ENCODE results near the gene TPP2.

The TPP2 gene

DNA sequence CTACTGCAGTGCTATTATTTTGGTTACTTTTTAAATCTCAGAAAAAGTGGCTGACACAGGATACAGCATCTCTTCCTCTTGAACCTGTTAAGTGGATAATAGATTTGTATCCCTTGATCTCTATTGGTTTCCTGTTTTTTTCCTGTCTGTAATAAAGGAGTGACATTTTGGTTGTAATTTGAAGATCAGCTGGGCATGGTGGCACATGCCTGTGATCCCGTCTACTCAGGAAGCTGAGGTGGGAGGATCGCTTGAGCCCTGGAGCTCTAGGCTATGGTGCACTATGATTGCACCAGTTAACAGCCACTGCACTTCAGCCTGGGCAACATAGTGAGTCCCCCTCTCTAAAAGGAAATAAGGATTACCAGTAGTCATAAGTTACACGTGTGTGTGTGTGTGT is 51.3 kb downstream of the TPP2 start:
- DNase-seq (ENCODE audit: low read depth), result no peak
- no peak overlapping the region for H3K4me3 ChIP-seq (ENCODE audit: low read depth, low read length)

DNA sequence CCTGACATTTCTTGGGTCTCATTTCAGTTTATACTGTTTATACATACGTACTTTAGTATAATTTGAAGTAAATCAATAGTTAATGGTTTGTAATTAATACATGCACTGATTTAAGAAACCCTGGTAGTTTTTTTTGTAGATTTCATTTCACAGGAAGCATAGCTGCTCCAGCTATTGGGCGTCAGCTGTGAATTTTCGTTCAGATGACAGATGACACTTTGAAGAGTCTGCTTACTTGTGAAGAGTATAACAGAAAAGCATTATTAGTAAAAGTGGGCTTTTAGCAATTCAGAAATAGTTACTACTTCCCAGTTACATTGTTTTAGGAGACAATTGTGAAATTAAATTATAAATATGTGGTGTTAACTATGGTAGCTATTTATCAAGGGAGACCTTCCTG is 53.7 kb downstream of the TPP2 start:
- DNase-seq (ENCODE audit: low read depth), result no peak
- H3K4me3 ChIP-seq (ENCODE audit: low read depth, low read length), result no peak overlapping the region

DNA sequence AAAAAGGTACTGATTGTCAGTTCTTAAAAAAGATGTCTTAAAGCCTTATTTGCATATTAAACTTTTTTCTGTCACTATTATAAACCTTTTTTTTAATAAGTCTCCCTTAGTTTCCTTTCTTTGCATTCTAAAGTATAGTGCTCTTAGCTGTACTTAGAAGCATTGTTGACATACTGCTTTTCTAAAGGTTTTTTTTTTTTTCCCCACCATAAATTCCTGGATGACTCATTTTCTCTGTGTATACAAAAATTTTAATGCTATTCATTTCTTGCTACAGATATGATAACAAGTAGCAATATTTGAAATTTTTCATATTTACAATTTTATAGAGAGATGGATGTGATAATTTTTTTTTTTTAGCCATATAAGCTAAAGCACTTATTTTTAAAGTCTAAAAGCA is 54.6 kb downstream of the TPP2 start:
- no peak for DNase-seq (ENCODE audit: low read depth)
- H3K4me3 ChIP-seq (ENCODE audit: low read depth, low read length), result no peak overlapping the region

DNA sequence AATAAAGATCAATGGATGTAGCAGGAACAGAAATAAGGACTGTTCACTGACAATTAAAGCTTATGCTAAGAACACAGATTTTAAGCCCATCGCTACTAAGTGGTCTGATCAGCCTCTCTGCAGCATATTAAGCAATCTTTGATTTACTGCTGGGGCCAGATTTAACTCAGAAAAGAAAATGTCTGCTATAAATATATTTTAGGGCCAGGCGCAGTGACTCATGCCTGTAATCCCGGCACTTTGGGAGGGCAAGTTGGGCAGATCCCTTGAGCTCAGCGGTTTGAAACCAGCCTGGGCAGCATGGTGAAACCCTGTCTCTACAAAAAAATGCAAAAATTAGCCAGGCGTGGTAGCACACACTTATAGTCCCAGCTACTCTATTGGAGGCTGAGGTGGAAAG is 55.1 kb downstream of the TPP2 start:
- no peak overlapping the region for H3K4me3 ChIP-seq (ENCODE audit: low read depth, low read length)
- DNase-seq (ENCODE audit: low read depth), result peak; percentile 38

DNA sequence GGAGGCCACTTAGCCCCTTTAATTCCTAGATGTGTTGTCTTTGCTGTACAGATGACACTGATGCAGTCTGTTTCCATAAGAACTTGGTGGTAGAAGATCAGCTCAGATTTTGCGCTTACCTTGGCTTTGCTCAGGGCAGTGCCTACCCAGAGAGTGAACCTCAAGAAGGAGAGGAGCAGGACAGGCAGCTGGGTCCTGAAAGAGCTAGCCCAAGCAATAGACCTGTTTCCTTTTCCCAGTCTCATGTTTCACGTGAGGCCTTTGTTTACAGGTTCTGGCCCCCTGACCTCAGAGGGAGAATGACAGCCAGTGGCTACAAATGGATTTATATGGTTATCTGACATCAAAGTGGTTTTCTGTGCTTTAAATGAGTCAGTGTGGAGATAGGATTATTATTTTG is 58.0 kb downstream of the TPP2 start:
- no peak for DNase-seq (ENCODE audit: low read depth)
- H3K4me3 ChIP-seq (ENCODE audit: low read depth, low read length), result no peak overlapping the region

DNA sequence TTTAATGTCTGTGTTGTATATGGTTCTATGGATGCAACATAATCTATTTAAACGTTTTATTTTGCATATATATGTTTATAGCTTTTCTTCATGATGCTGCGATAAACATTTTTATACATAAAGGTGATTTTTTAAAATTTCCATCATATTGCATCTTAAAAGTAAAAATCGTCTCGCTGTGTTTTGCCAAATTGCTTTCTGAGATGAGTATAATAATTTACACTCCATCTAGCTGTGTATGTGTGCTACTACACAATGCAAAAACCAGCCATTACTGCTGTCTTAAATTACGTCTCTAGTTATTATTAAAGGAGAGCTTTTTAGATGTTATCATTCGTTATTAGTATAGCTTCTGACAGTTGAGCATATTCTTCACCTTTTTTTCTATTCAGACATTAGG is 60.8 kb downstream of the TPP2 start:
- H3K4me3 ChIP-seq (ENCODE audit: low read depth, low read length), result no peak overlapping the region
- no peak for DNase-seq (ENCODE audit: low read depth)

DNA sequence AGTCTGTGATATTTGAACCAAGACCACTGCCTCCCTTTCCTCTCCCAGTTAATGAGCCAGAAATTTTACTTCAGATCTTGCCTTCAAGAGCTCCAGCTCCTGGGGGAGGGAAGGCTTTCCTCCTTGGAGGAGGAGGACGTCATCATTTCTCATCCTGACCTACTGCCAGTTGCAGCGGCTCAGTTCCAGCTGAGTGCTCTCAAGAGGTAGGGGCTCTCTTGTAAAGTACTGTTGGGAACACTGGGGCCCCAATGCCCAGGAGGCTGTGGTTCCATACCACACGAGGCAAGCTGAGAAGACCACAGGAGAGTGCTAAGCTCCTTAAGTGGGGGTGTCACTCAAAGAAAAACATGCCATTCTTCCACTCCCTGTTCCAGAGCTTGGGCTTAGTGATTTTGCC is 61.9 kb downstream of the TPP2 start:
- DNase-seq (ENCODE audit: low read depth), result peak; percentile 13

DNA sequence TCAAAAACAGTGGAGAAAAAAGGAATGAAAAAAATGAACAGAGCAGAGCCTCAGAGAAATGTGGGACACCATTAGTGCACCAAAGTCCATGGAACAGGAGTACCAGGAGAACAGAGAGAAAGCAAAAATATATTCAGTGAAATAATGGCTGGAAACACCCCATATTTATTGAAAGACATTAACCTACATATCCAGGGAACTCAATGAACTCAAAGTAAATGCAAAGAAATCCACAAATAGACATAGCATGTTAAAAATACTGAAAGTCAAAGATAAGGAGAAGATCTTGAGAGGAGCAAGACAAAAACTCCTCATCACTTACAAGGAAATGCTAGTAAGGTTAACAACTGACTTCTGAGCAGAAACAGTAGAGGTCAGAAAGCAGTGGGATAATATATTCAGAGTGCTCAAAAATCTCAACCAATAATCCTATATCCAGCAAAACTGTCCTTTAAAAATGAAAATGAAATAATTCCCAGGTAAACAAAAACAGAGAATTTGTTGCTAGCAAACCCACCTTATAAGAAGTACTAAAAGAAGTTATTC is 62.5 kb downstream of the TPP2 start:
- no peak for DNase-seq (ENCODE audit: low read depth)

More for the DNA sequence above, 61.9 kb downstream of the TPP2 start:
- no peak overlapping the region for H3K4me3 ChIP-seq (ENCODE audit: low read depth, low read length)

DNA sequence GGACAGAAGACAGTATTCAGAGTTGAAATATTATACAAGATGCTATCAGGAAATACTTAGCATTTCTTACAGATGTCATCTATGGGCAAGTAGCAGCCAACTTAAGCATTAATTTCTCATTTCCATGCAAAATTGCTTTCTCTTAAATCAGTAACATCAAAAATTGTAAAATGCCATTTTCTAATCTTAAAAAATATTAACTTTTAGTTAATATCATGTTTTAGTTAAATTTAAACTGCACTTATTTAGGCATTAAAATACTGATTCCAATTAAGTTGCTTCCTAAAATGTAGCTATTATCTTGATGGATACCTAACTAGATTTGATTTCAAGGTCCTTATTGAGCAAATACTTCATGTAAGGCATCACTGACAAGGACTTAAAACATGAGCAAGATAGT is 70.2 kb downstream of the TPP2 start:
- no peak overlapping the region for H3K4me3 ChIP-seq (ENCODE audit: low read depth, low read length)
- no peak for DNase-seq (ENCODE audit: low read depth)

More for the DNA sequence above, 62.5 kb downstream of the TPP2 start:
- no peak overlapping the region for H3K4me3 ChIP-seq (ENCODE audit: low read depth, low read length)

DNA sequence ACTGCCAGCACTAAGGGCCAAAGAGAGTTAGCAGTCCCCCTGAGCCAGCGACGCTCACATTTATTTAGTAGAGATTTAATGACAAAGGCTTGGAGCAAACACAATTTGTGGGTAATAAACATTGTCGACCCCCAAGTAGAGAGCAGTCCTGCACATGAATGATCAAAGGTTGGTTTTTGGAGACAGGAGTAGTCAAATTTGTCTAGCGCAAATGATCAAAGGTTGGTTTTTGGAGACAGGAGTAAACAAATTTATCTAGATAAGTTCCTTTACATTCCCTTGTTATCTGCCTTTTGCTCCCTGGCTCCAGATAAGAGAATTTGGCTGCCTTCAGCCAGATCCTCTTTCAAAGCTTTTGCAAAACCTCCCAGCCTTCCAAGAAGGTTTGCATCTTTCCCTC is 71.1 kb downstream of the TPP2 start:
- no peak overlapping the region for H3K4me3 ChIP-seq (ENCODE audit: low read depth, low read length)
- no peak for DNase-seq (ENCODE audit: low read depth)

DNA sequence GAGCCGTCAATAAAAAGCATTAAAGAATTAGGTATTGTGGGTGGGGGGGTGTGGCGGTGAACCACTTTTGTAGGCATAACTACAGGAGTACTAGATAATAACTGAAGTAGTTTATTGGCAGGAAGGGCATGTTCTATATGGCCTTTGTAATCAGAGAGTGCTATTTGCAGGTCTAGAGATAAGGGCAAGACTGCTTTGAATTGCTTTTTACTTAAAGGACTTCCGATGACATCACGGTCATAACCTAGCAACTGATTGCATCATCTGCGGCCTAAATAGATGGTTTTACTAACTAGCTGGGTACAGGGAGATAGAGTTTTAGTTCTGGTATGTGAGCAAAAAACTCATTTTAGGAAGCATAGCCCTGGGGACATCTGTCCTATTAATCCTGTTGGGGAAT is 73.3 kb downstream of the TPP2 start:
- no peak overlapping the region for H3K4me3 ChIP-seq (ENCODE audit: low read depth, low read length)
- DNase-seq (ENCODE audit: low read depth), result no peak

DNA sequence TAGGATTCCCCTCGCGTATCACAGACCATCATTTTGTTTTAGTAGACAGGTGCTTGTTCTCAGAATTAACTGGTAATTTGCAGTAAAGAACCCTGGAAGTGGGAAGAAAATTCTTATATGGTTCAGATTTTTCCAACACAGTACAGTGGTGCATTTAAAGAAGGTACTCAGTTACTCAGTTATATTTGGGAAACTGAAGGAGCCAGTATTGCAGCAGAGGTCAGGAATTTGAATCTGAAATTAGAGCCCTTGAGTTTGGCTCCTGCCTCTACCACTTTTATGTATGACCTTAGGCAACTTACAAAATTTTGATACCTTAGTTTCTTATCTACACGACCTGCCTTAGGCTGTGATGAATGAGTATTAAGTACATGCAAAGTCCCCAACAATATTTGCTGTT is 78.3 kb downstream of the TPP2 start:
- no peak for DNase-seq (ENCODE audit: low read depth)
- no peak overlapping the region for H3K4me3 ChIP-seq (ENCODE audit: low read depth, low read length)

DNA sequence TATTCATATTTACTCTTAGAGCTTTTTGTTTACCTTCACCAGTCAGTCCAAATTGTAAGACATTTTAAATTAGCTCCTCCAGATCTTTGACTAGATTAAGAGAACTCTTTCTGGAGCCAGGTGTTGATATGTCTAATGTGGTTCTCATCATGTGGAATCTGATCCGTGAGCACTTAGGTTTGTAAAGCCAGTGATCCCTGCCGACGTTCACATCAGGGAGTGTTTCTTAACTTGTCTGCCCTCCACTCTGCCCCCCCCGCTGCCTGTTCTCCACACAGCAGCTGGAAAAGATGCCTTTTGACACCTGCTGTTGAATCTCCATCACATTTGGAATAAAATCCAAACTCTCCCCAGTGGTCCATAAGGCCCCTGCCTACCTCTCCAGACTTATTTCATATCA is 80.3 kb downstream of the TPP2 start:
- DNase-seq (ENCODE audit: low read depth), result no peak
- H3K4me3 ChIP-seq (ENCODE audit: low read depth, low read length), result no peak overlapping the region

DNA sequence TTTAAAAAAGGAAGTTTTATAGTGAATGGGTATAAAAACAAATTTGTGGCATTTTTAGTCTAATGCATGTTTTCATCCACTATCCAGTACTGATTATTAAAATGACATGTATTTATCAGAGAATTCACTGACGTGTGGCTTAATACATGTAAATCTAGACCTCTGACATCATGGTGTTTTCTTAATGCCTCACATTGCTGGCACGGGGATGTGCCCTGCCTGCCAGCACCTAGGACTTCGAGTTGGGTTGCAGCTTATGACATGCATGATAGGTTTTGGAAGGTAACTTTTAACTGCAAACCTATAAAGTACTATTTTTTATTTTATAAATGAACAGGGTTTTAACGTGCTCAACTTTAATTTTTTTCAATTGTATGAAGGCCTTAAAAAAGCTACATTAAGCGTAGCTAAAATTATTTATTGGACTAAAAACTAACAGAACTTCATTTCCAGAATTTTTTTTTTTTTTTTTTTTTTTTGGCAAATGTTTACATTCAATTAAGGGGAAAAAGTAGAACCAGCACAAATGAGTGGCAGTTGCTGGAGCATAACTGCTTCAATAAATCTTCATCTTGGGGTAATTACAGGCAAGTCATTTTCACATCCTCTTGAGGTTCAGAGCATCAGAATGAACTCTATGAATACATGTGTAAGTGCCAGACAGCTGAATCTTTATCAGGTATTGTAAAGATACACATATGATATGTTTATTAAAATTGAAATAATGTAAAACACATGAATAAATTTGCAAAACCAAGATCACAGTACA is 81.7 kb downstream of the TPP2 start:
- no peak overlapping the region for H3K4me3 ChIP-seq (ENCODE audit: low read depth, low read length)
- DNase-seq (ENCODE audit: low read depth), result no peak

DNA sequence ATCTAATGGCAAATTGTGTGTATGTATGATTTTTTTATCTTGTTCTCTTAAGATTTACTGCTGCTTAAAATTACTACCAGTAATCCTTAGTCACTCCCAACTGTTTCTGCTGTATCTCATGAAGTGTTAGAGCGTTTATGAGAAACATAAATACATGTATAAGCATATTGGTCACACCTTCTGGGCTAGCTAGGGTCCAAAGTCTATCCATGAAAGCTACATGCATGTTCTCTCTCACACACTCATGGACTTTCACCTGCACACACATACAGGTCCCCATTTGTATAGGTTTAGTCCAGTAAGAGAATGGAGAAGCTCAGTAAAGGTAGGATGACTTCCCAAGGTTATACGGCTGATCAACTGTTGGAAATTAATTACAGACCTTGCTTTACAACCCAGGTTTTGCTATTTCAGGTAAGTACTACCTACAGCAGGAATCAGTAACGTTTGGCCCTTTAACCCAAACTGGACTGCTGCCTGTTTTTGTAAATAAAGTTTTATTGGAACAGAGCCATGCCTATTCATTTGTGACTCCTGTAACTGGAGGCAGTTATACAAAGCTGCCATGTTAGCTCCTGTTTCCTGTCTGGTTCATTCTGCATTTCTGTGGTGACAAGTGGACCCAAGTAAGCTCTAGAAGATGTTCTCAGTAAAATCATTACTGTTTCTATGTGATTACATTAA is 82.8 kb downstream of the TPP2 start:
- no peak for DNase-seq (ENCODE audit: low read depth)
- H3K4me3 ChIP-seq (ENCODE audit: low read depth, low read length), result no peak overlapping the region

DNA sequence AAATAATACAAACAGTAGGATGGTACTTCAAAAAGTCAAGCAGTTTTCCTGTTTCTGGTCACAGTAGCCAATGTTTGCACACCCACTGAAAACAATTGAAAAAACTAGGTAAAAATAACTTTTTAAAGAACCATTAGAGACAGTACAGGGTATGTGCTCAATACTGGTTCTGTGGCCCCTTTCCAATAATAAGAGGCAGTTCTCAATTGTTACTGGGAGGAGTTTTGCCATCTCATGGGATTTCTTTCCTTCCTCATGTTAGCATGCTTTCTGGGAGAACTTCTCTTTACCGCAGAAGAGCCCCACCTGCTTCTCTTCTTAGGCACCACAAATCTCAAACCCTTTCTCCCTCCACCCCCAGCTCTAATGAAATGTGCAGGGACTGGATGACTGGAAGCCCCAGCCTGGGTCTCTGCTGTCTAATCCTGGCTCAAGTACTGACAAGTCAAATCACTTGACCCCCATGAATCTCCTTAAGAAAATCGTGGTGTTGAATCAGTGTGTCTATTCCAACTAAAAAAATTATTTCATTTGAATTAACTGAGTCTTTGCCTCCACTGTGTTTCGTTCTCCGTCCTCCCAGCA is 83.4 kb downstream of the TPP2 start:
- no peak for DNase-seq (ENCODE audit: low read depth)
- H3K4me3 ChIP-seq (ENCODE audit: low read depth, low read length), result no peak overlapping the region

DNA sequence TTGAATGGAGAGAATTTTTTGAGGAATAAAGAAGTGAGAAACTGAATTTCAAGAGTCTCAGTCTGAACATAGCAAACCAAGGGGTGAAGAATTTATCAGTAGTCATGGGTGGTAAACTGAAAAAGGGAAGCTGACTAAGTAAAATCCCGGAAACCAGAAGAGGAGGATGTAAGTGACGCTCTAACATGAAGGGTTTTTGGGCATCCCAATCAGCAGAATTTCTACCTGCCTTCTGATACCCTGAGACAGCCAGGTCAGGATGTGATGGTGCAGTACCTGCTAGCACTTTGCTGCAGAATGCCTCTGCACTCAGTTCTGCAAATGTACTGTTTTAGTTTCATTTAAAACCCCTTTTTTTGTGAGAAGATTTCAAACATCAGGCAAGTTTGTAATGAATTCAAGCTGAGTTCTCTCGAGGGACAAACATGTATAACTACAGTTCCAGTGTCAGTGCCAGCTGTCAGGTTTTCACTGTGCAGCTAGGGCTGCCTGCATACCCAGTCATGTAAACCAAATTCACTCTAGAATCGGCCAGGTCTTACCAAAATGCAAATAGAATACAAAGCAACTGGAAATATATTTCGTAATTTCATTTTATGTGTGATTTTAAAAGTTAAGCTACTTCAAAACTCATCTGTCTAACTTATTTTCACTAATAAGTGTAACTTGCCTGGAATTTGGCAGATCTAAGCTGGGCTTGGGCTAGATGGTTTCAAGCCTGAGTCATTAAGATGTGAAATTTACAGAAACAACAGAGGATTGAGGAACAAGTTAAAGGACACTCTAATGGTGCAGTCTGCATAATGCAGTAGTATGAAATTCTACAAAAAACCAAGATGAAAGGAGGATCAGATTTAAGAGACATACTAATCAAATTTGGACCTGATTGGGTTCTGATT is 84.3 kb downstream of the TPP2 start:
- no peak overlapping the region for H3K4me3 ChIP-seq (ENCODE audit: low read depth, low read length)
- no peak for DNase-seq (ENCODE audit: low read depth)

DNA sequence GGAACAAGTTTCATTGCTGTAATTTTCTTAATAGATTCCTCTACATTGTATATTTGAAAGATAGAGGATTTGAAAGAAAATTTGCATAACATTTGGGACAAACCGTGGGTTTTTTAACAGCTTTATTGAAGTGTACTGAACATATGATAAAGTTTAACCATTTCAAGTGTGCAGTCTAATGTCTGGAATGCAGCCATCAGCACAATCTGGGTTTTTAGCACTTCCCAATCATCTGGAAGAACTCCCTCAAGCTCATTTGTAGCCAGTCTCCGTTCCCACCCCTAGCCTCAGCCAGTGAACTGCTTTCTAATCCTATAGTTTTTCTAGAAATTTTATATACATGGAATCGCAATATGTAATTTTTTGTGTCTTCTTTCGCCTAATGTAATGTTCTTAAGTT is 85.4 kb downstream of the TPP2 start:
- no peak overlapping the region for H3K4me3 ChIP-seq (ENCODE audit: low read depth, low read length)
- no peak for DNase-seq (ENCODE audit: low read depth)

DNA sequence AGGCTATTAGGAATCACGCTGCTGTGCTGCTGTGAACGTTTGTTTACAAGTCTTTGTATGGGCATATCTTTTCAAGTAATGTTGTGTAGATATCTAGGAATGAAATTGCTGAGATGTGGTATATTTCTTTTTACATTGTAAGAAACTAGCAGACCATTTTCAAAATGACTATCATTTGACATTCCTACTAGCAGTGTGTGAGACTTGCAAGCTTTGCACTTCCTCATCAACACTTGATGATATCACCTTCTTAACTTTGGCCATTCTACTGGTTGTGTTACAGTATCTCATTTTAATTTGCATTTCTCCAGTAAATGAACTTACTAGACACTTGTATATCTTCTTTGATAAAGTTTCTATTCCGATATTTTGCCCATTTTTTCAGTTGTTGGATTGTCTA is 85.9 kb downstream of the TPP2 start:
- DNase-seq (ENCODE audit: low read depth), result no peak

DNA sequence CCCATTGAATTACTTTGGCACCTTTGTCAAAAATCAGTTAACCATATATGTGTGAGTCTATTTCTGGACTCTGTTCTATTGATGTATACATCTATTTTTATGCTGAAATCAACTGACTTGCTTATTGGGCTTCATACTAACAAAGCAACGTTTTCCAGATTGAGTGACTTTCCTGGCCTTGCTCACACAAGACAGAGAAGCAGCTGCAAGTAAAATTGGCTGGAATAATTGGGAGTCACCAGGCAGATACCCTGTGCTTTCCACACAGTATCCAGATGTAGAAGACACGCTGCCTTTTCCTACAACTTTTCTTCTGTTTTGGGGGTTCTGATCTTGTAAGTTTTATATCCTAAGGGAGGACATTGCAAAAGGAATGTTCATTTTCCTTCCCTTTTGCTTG is 86.9 kb downstream of the TPP2 start:
- DNase-seq (ENCODE audit: low read depth), result no peak
- no peak overlapping the region for H3K4me3 ChIP-seq (ENCODE audit: low read depth, low read length)

More for the DNA sequence above, 85.9 kb downstream of the TPP2 start:
- no peak overlapping the region for H3K4me3 ChIP-seq (ENCODE audit: low read depth, low read length)

Measured in skeletal muscle cell (primary cell).